ENCODE data around the gene PACSIN2. TPM values are rescaled to one million over a fixed set of nuclear protein-coding genes. Genes with fewer than 3 reads are reported as not detected.

The PACSIN2 gene
- total RNA-seq, 1 experiment from 2014 or later = 103 TPM

- Histone ChIP-seq H3K36me3 (ENCODE audit: low read depth) (peaks cover 14% of the 10 kb centered on the region; the same call in 1 of the 2 replicates), H3K9me2 (ENCODE audit: insufficient read depth) (no peaks in the 10 kb centered on the region), H3K79me2 (ENCODE audit: low read depth) (peaks cover 92% of the 10 kb centered on the region), H3K9me3 (ENCODE audit: insufficient read depth, low read depth) (no peaks in the 10 kb centered on the region), H4K20me1 (ENCODE audit: insufficient read depth) (no peaks in the 10 kb centered on the region), H3K27ac (peak overlapping the region; percentile 75), H3K4me2 (peak overlapping the region; percentile 70), H2AFZ (no peak overlapping the region), H3K27me3 (ENCODE audit: insufficient read depth, low read depth) (no peaks in the 10 kb centered on the region), H3K4me3 (0 out of 2 replicates have a peak overlapping the region, but pooled peaks have one; percentile 39), H3K4me1 (replicated peaks; ENCODE audit: insufficient read depth) (peaks cover 70% of the 10 kb centered on the region), H3F3A (ENCODE audit: insufficient read depth, low read depth) (peaks cover 70% of the 10 kb centered on the region)
- CTCF ChIA-PET = no interaction called here
- intact Hi-C loops (cut with micrococcal nuclease; ENCODE audit: unreplicated experiment) = no loop called here
- TF ChIP-seq EZH2 (IDR thresholded peaks at IDR 0.05; ENCODE audit: low read depth) = no peak
- TF ChIP-seq CTCF (conservative IDR thresholded peaks at IDR 0.05) = no peak
- POLR2A ChIA-PET (ENCODE audit: unreplicated experiment) = interaction anchor here (0.8 kb wide), 1 partner anchor 14 kb away, joined by 3 read pairs; no protein-coding TSS in a partner anchor
- no TSS peak for BruUV-seq (replicated peaks)
- no peak for DNase-seq
Measured at GRCh38 chr22:42960531-42961399, 54.2 kb downstream of the PACSIN2 start.

- Histone ChIP-seq H3K4me2 (peak overlapping the region; percentile 70), H3K4me1 (replicated peaks; ENCODE audit: insufficient read depth) (peaks cover 61% of the 10 kb centered on the region), H3K4me3 (peak overlapping the region; percentile 39; the same call in 1 of the 2 replicates), H3K9me2 (ENCODE audit: insufficient read depth) (no peaks in the 10 kb centered on the region), H3K36me3 (ENCODE audit: low read depth) (peaks cover 14% of the 10 kb centered on the region; the same call in 1 of the 2 replicates), H2AFZ (no peak overlapping the region), H3K27me3 (ENCODE audit: insufficient read depth, low read depth) (no peaks in the 10 kb centered on the region), H3F3A (ENCODE audit: insufficient read depth, low read depth) (peaks cover 61% of the 10 kb centered on the region), H4K20me1 (ENCODE audit: insufficient read depth) (no peaks in the 10 kb centered on the region), H3K79me2 (ENCODE audit: low read depth) (peaks cover 96% of the 10 kb centered on the region), H3K27ac (peak overlapping the region; percentile 75), H3K9me3 (ENCODE audit: insufficient read depth, low read depth) (no peaks in the 10 kb centered on the region)
- POLR2A ChIA-PET (ENCODE audit: unreplicated experiment) = interaction anchor here (0.5 to 0.8 kb wide), 2 partner anchors 13 to 38 kb away, joined by 3 to 5 read pairs; no protein-coding TSS in a partner anchor
- DNase-seq = peak; percentile 55 to 90
- intact Hi-C loops (cut with micrococcal nuclease; ENCODE audit: unreplicated experiment) = loop anchor here (2.0 kb wide), 1 partner anchor 19 kb away; no protein-coding TSS in a partner anchor
- TF ChIP-seq EZH2 (IDR thresholded peaks at IDR 0.05; ENCODE audit: low read depth) = no peak
- no peak for TF ChIP-seq CTCF (conservative IDR thresholded peaks at IDR 0.05)
- BruUV-seq (replicated peaks) = no TSS peak
- CTCF ChIA-PET = no interaction called here
Measured at GRCh38 chr22:42959576-42960509, 55.1 kb downstream of the PACSIN2 start.

GRCh38 chr22:42958937-42959336 lies 56.0 kb downstream of the PACSIN2 start:
- intact Hi-C loops (cut with micrococcal nuclease; ENCODE audit: unreplicated experiment) = loop anchor here (2.0 kb wide), 1 partner anchor 18 kb away; no protein-coding TSS in a partner anchor
- ChIA-PET CTCF (no interaction called here), POLR2A (ENCODE audit: unreplicated experiment) (interaction anchor here (0.5 kb wide), 1 partner anchor 37 kb away, joined by 5 read pairs; no protein-coding TSS in a partner anchor)
- peak overlapping the region; percentile 70 for H3K4me2 ChIP-seq
- no peaks in the 10 kb centered on the region for H3K9me2 ChIP-seq (ENCODE audit: insufficient read depth)
- TF ChIP-seq CTCF (conservative IDR thresholded peaks at IDR 0.05) (no peak), EZH2 (IDR thresholded peaks at IDR 0.05; ENCODE audit: low read depth) (no peak)
- no peak for DNase-seq
- H3K79me2 ChIP-seq (ENCODE audit: low read depth) = peaks cover 96% of the 10 kb centered on the region
- H2AFZ ChIP-seq = no peak overlapping the region
- peaks cover 14% of the 10 kb centered on the region; the same call in 1 of the 2 replicates for H3K36me3 ChIP-seq (ENCODE audit: low read depth)
- peak overlapping the region; percentile 39; the same call in 1 of the 2 replicates for H3K4me3 ChIP-seq
- no peaks in the 10 kb centered on the region for H3K27me3 ChIP-seq (ENCODE audit: insufficient read depth, low read depth)
- H4K20me1 ChIP-seq (ENCODE audit: insufficient read depth) = no peaks in the 10 kb centered on the region
- BruUV-seq (replicated peaks) = no TSS peak
- no peaks in the 10 kb centered on the region for H3K9me3 ChIP-seq (ENCODE audit: insufficient read depth, low read depth)
- H3K4me1 ChIP-seq (replicated peaks; ENCODE audit: insufficient read depth) = peaks cover 54% of the 10 kb centered on the region
- peaks cover 55% of the 10 kb centered on the region for H3F3A ChIP-seq (ENCODE audit: insufficient read depth, low read depth)
- H3K27ac ChIP-seq = peak overlapping the region; percentile 75
